Astrocyte (in vitro differentiated cells and primary cell): Measurements from ENCODE around the gene EIF3J. TPM values are rescaled to one million over a fixed set of nuclear protein-coding genes. Genes with fewer than 3 reads are reported as not detected.

Experiments used
- DNase-seq: peaks from one replicate; pipeline ENCODE4 v3.0.0-alpha.2; 2010; ENCODE audit warnings: low read depth
- FAIRE-seq: peaks from 2 replicates; lab custom pipeline; 2011; peaks lifted over from hg19 to GRCh38; lab: Jason Lieb, UNC
- H2AFZ ChIP-seq: 2 replicates; pipeline ENCODE4 v1.6.0; 2012; ENCODE audit warnings: low read depth, low read length, inconsistent platforms
- H3K27ac ChIP-seq: 2 replicates; pipeline ENCODE4 v1.5.1; 2011; ENCODE audit warnings: low read depth, low read length, inconsistent platforms
- H3K27me3 ChIP-seq: 2 replicates; pipeline ENCODE4 v1.6.0; 2011; ENCODE audit warnings: low read length, inconsistent platforms; ENCODE audit not compliant: insufficient read depth
- H3K36me3 ChIP-seq: 2 replicates; pipeline ENCODE4 v1.5.1; 2011; ENCODE audit warnings: low read length, inconsistent platforms; ENCODE audit not compliant: insufficient read depth
- H3K4me1 ChIP-seq: 2 replicates; pipeline ENCODE4 v1.5.1; 2011; ENCODE audit warnings: low read length, inconsistent platforms; ENCODE audit not compliant: insufficient read depth
- H3K4me2 ChIP-seq: 2 replicates; pipeline ENCODE4 v1.6.0; 2012; ENCODE audit warnings: low read length, inconsistent platforms
- H3K4me3 ChIP-seq: 2 replicates; pipeline ENCODE4 v1.5.1; 2011; ENCODE audit warnings: low read depth, mild to moderate bottlenecking, low read length, inconsistent platforms; ENCODE audit not compliant: insufficient read depth
- H3K79me2 ChIP-seq: 2 replicates; pipeline ENCODE4 v1.6.0; 2012; ENCODE audit warnings: mild to moderate bottlenecking, low read length, inconsistent platforms; ENCODE audit not compliant: insufficient read depth
- H3K9ac ChIP-seq: 2 replicates; pipeline ENCODE4 v1.6.0; 2012; ENCODE audit warnings: mild to moderate bottlenecking, low read length, inconsistent platforms
- H3K9me3 ChIP-seq: 2 replicates; pipeline ENCODE4 v1.5.1; 2012; ENCODE audit warnings: low read depth, mild to moderate bottlenecking, low read length, inconsistent platforms; ENCODE audit not compliant: insufficient read depth
- H4K20me1 ChIP-seq: 2 replicates; pipeline ENCODE4 v1.6.0; 2012; ENCODE audit warnings: low read length, inconsistent platforms; ENCODE audit not compliant: insufficient read depth
- H3K27ac Mint-ChIP-seq: one replicate; pipeline ENCODE4 v1.8.0; 2021; ENCODE audit warnings: mild to moderate bottlenecking, mixed read lengths; ENCODE audit not compliant: unreplicated experiment
- H3K27me3 Mint-ChIP-seq: one replicate; pipeline ENCODE4 v1.8.0; 2021; ENCODE audit warnings: low read depth, mixed read lengths; ENCODE audit not compliant: unreplicated experiment
- H3K36me3 Mint-ChIP-seq: one replicate; pipeline ENCODE4 v1.8.0; 2021; ENCODE audit warnings: low read depth, mixed read lengths; ENCODE audit not compliant: unreplicated experiment
- H3K4me1 Mint-ChIP-seq: one replicate; pipeline ENCODE4 v1.8.0; 2021; ENCODE audit warnings: low read depth, mixed read lengths; ENCODE audit not compliant: unreplicated experiment
- H3K4me3 Mint-ChIP-seq: one replicate; pipeline ENCODE4 v1.8.0; 2021; ENCODE audit warnings: mild to moderate bottlenecking, moderate library complexity, mixed read lengths; ENCODE audit not compliant: unreplicated experiment
- H3K9me3 Mint-ChIP-seq: one replicate; pipeline ENCODE4 v1.8.0; 2021; ENCODE audit warnings: mild to moderate bottlenecking, mixed read lengths; ENCODE audit not compliant: unreplicated experiment
- CTCF ChIP-seq: IDR thresholded peaks from 2 replicates; pipeline ENCODE4 v1.5.1; 2011; ENCODE audit warnings: low read depth, mild to moderate bottlenecking, inconsistent platforms, low read length, moderate library complexity; ENCODE audit not compliant: insufficient read depth
- EZH2 ChIP-seq: IDR thresholded peaks from 2 replicates; pipeline ENCODE4 v1.6.1; 2012; ENCODE audit warnings: mild to moderate bottlenecking, low read length, inconsistent platforms; ENCODE audit not compliant: insufficient read depth
- total RNA-seq: library from RNA; stranded (reverse); gene quantifications from 2 replicates; pipeline ENCODE4 v1.2.1, GENCODE V29; 2021

The EIF3J gene
- total RNA-seq, 1 donor from 2014 or later: 133 TPM

- no peak overlapping the region for H3K27ac ChIP-seq
- peaks cover 7% of the 10 kb centered on the region for H3K4me1 Mint-ChIP-seq
- H3K9me3 Mint-ChIP-seq: no peaks in the 10 kb centered on the region
- no peak overlapping the region for H3K27ac Mint-ChIP-seq
- no peaks in the 10 kb centered on the region for H3K36me3 ChIP-seq
- no peak overlapping the region for H3K4me3 ChIP-seq
- peaks cover 20% of the 10 kb centered on the region for H3K79me2 ChIP-seq
- H3K36me3 Mint-ChIP-seq: peaks cover 2% of the 10 kb centered on the region
- H3K9ac ChIP-seq: no peak overlapping the region
- TF ChIP-seq EZH2 (no peak), CTCF (no peak)
- H3K4me2 ChIP-seq: no peak overlapping the region
- FAIRE-seq: no peak
- peaks cover 2% of the 10 kb centered on the region for H4K20me1 ChIP-seq
- H3K27me3 Mint-ChIP-seq: no peaks in the 10 kb centered on the region
- no peak overlapping the region for H2AFZ ChIP-seq
- H3K4me1 ChIP-seq: peaks cover 10% of the 10 kb centered on the region
- H3K9me3 ChIP-seq: no peaks in the 10 kb centered on the region
- H3K4me3 Mint-ChIP-seq: no peak overlapping the region
- no peak for DNase-seq
- H3K27me3 ChIP-seq: no peaks in the 10 kb centered on the region
These were observed 4.3 kb upstream of the EIF3J start for GRCh38 chr15:44532689-44533088.

- peak overlapping the region; percentile 88 for H3K4me2 ChIP-seq
These were observed 1.9 kb upstream of the EIF3J start for GRCh38 chr15:44535092-44535491.

More at GRCh38 chr15:44535092-44535491, 1.9 kb upstream of the EIF3J start:
- no peak overlapping the region for H3K4me3 ChIP-seq
- Mint-ChIP-seq H3K36me3 (peaks cover 2% of the 10 kb centered on the region), H3K4me3 (peak overlapping the region; percentile 94), H3K4me1 (peaks cover 10% of the 10 kb centered on the region), H3K27ac (peak overlapping the region; percentile 75), H3K27me3 (no peaks in the 10 kb centered on the region), H3K9me3 (no peaks in the 10 kb centered on the region)
- TF ChIP-seq EZH2 (no peak), CTCF (no peak)
- DNase-seq (no peak), FAIRE-seq (no peak)
- H3K9ac ChIP-seq: no peak overlapping the region
- H3K79me2 ChIP-seq: peaks cover 41% of the 10 kb centered on the region
- H4K20me1 ChIP-seq: peaks cover 13% of the 10 kb centered on the region
- H2AFZ ChIP-seq: no peak overlapping the region
- no peaks in the 10 kb centered on the region for H3K27me3 ChIP-seq
- H3K36me3 ChIP-seq: no peaks in the 10 kb centered on the region
- no peak overlapping the region for H3K27ac ChIP-seq
- peaks cover 18% of the 10 kb centered on the region for H3K4me1 ChIP-seq
- no peaks in the 10 kb centered on the region for H3K9me3 ChIP-seq
